MM.1S (cell line): ENCODE data around the gene MED1.

Experiments used
- DNase-seq: peaks from one replicate; pipeline ENCODE4 v3.0.0-alpha.2; 2015
- H2AFZ ChIP-seq: fragments of 300-600 bp; sonication (generic); 2 replicates; pipeline ENCODE4 v1.6.0; 2016; ENCODE audit warnings: antibody characterized with exemption, low read length
- H3F3A ChIP-seq: fragments of 300-600 bp; sonication (generic); 2 replicates; pipeline ENCODE4 v1.6.1; 2016; ENCODE audit warnings: mild to moderate bottlenecking, antibody characterized with exemption, low read length, moderate library complexity, mixed read lengths; ENCODE audit not compliant: insufficient read depth
- H3K27ac ChIP-seq: fragments of 300-600 bp; sonication (generic); 2 replicates; pipeline ENCODE4 v1.5.1; 2016; ENCODE audit warnings: mild to moderate bottlenecking, low read length
- H3K27me3 ChIP-seq: fragments of 300-600 bp; sonication (generic); replicated peaks from 2 replicates; pipeline ENCODE4 v1.6.0; 2016; ENCODE audit warnings: low read length; ENCODE audit not compliant: insufficient read depth
- H3K36me3 ChIP-seq: fragments of 300-600 bp; sonication (generic); replicated peaks from 2 replicates; pipeline ENCODE4 v1.6.1; 2016; ENCODE audit warnings: mild to moderate bottlenecking, low read length, mixed read lengths; ENCODE audit not compliant: insufficient read depth
- H3K4me1 ChIP-seq: fragments of 300-600 bp; sonication (generic); 2 replicates; pipeline ENCODE4 v1.6.1; 2016; ENCODE audit warnings: low read length, mixed read lengths
- H3K4me2 ChIP-seq: fragments of 300-600 bp; sonication (generic); 2 replicates; pipeline ENCODE4 v1.6.0; 2016; ENCODE audit warnings: low read depth, low read length
- H3K4me3 ChIP-seq: fragments of 300-600 bp; sonication (generic); 2 replicates; pipeline ENCODE4 v1.5.1; 2016; ENCODE audit warnings: low read length, mixed read lengths
- H3K79me2 ChIP-seq: fragments of 300-600 bp; sonication (generic); 2 replicates; pipeline ENCODE4 v1.6.1; 2016; ENCODE audit warnings: mixed run types, low read length, mixed read lengths
- H3K9ac ChIP-seq: fragments of 300-600 bp; sonication (generic); 2 replicates; pipeline ENCODE4 v1.6.1; 2016; ENCODE audit warnings: low read length, mixed read lengths
- H3K9me2 ChIP-seq: fragments of 300-600 bp; sonication (generic); replicated peaks from 2 replicates; pipeline ENCODE4 v1.6.1; 2016; ENCODE audit warnings: mild to moderate bottlenecking, low read length, mixed read lengths; ENCODE audit not compliant: insufficient read depth
- H3K9me3 ChIP-seq: fragments of 300-600 bp; sonication (generic); replicated peaks from 2 replicates; pipeline ENCODE4 v1.6.1; 2016; ENCODE audit warnings: mild to moderate bottlenecking, low read length, mixed read lengths; ENCODE audit not compliant: insufficient read depth
- H4K20me1 ChIP-seq: fragments of 300-600 bp; sonication (generic); 2 replicates; pipeline ENCODE4 v1.6.1; 2016; ENCODE audit warnings: mild to moderate bottlenecking, low read length, moderate library complexity, mixed read lengths; ENCODE audit not compliant: insufficient read depth
- CTCF ChIP-seq: fragments of 300-600 bp; sonication (generic); IDR thresholded peaks from 2 replicates; pipeline ENCODE4 v1.5.1; 2016; ENCODE audit warnings: antibody characterized with exemption, low read length, mixed read lengths
- EZH2 ChIP-seq: fragments of 300-600 bp; sonication (generic); optimal IDR thresholded peaks from 2 replicates; pipeline ENCODE3; 2017; ENCODE audit warnings: low read depth, mild to moderate bottlenecking, antibody characterized with exemption, low read length, mixed read lengths
- EZH2phosphoT487 ChIP-seq: fragments of 300-600 bp; sonication (generic); IDR thresholded peaks from 2 replicates; pipeline ENCODE4 v1.6.1; 2018; ENCODE audit warnings: antibody characterized with exemption, low read length

MED1 gene

GRCh38 chr17:39359994-39360393, 91.1 kb downstream of the MED1 start:
- Histone ChIP-seq H4K20me1 (no peaks in the 10 kb centered on the region), H2AFZ (no peak overlapping the region)

DNA sequence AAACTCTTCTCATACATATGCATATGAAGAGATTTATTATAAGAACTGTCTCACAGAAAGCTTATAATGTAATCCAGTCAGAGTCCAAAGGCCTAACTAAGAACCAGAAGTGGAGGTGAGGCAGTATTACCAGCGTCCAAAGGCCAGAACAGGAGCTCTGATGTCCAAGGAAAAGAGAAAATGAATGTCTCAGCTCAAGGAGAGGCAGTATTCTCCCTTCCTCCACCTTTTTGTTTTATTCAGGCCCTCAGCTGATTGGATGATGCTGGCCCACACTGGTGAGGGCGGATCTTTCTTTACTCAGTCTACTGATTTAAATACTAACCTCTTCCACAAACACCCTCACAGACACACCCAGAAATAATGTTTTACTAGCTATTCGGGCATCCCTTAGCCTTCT, 93.1 kb downstream of the MED1 start:
- TF ChIP-seq CTCF (no peak), EZH2 (no peak), EZH2phosphoT487 (no peak)
- Histone ChIP-seq H3K9me3 (no peaks in the 10 kb centered on the region), H3K4me3 (no peak overlapping the region), H3K4me2 (no peak overlapping the region), H3K9ac (no peak overlapping the region), H3K27me3 (no peaks in the 10 kb centered on the region), H2AFZ (no peak overlapping the region), H3K36me3 (no peaks in the 10 kb centered on the region), H3K79me2 (no peaks in the 10 kb centered on the region), H3K9me2 (no peaks in the 10 kb centered on the region), H3K4me1 (peaks cover 6% of the 10 kb centered on the region; the same call in 1 of the 2 replicates), H3F3A (peaks cover 5% of the 10 kb centered on the region; the same call in 1 of the 2 replicates), H3K27ac (no peak overlapping the region), H4K20me1 (no peaks in the 10 kb centered on the region)
- no peak for DNase-seq

More at GRCh38 chr17:39359994-39360393, 91.1 kb downstream of the MED1 start:
- H3K9me3 ChIP-seq: no peaks in the 10 kb centered on the region
- TF ChIP-seq CTCF (no peak), EZH2phosphoT487 (no peak), EZH2 (no peak)
- no peak overlapping the region for H3K27ac ChIP-seq
- H3K4me1 ChIP-seq: no peaks in the 10 kb centered on the region
- no peaks in the 10 kb centered on the region for H3K9me2 ChIP-seq
- no peaks in the 10 kb centered on the region for H3K36me3 ChIP-seq
- no peaks in the 10 kb centered on the region for H3F3A ChIP-seq
- DNase-seq: no peak
- no peak overlapping the region for H3K4me2 ChIP-seq
- H3K27me3 ChIP-seq: no peaks in the 10 kb centered on the region
- H3K4me3 ChIP-seq: no peak overlapping the region
- no peaks in the 10 kb centered on the region for H3K79me2 ChIP-seq
- H3K9ac ChIP-seq: no peak overlapping the region

GRCh38 chr17:39357488-39357887, 93.6 kb downstream of the MED1 start:
- Histone ChIP-seq H3K4me1 (peaks cover 6% of the 10 kb centered on the region; the same call in 1 of the 2 replicates), H2AFZ (no peak overlapping the region), H3K27ac (no peak overlapping the region), H3K4me2 (no peak overlapping the region), H3K36me3 (no peaks in the 10 kb centered on the region), H3K27me3 (no peaks in the 10 kb centered on the region), H3K9me3 (no peaks in the 10 kb centered on the region), H3K9me2 (no peaks in the 10 kb centered on the region), H3K4me3 (no peak overlapping the region), H3F3A (peaks cover 5% of the 10 kb centered on the region; the same call in 1 of the 2 replicates), H4K20me1 (no peaks in the 10 kb centered on the region), H3K79me2 (no peaks in the 10 kb centered on the region), H3K9ac (no peak overlapping the region)
- no peak for DNase-seq
- TF ChIP-seq EZH2phosphoT487: no peak
- no peak for TF ChIP-seq CTCF
- TF ChIP-seq EZH2: no peak
